ENCODE data around the gene MAK.
"Not testable (repeated sequence)": the region's sequence is repeated elsewhere in the genome, so short reads cannot be mapped to it uniquely, and the experiment has no call there.

Gene MAK, protein sequence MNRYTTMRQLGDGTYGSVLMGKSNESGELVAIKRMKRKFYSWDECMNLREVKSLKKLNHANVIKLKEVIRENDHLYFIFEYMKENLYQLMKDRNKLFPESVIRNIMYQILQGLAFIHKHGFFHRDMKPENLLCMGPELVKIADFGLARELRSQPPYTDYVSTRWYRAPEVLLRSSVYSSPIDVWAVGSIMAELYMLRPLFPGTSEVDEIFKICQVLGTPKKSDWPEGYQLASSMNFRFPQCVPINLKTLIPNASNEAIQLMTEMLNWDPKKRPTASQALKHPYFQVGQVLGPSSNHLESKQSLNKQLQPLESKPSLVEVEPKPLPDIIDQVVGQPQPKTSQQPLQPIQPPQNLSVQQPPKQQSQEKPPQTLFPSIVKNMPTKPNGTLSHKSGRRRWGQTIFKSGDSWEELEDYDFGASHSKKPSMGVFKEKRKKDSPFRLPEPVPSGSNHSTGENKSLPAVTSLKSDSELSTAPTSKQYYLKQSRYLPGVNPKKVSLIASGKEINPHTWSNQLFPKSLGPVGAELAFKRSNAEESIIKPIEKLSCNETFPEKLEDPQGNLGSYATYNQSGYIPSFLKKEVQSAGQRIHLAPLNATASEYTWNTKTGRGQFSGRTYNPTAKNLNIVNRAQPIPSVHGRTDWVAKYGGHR

DNA sequence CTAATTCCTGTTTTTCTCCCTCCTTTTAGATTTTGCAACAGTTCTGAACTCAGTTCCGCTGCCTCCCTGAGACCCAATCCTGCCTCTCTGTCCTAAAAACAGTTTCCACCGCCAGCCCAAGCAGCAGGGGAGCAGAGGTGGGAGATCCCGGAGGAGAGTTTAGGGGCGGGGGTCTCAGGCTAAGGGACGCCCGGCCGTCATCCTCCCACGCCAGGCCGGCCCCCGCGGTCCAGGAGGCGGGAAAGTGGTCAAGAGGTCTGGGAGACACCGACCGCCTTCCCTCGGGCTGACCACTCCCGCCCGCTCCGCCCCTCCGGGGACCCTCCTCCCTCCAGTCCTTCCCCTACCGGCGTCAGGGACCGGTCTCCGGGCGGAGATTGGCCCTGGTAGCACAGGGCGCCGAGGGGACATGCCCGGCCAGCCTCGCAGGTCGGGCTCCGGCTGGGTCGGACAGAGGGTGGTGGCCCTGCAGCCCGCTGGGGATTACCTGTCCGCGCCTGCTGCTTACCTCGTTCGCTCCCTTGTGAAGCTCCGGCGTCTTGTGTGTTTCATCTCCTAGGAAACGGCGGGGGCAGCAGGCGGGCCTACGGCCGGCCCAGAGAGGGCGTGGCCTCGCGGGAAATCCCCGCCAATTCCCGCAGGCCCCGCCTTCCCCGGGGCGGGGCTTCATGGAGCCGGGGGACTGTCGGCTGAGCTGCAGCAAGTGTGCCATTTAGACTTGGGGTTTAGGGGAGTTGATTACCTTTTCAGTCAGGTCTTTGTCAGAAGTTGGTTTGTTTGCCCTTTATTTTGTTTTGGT is at the start of gene MAK:
Gene MAK (minus strand): TSS at position 545 of the 799 bp plus-strand sequence. CDS start 7,891 bp downstream, outside the sequence.
- ATAC-seq: peak; percentile 72

DNA sequence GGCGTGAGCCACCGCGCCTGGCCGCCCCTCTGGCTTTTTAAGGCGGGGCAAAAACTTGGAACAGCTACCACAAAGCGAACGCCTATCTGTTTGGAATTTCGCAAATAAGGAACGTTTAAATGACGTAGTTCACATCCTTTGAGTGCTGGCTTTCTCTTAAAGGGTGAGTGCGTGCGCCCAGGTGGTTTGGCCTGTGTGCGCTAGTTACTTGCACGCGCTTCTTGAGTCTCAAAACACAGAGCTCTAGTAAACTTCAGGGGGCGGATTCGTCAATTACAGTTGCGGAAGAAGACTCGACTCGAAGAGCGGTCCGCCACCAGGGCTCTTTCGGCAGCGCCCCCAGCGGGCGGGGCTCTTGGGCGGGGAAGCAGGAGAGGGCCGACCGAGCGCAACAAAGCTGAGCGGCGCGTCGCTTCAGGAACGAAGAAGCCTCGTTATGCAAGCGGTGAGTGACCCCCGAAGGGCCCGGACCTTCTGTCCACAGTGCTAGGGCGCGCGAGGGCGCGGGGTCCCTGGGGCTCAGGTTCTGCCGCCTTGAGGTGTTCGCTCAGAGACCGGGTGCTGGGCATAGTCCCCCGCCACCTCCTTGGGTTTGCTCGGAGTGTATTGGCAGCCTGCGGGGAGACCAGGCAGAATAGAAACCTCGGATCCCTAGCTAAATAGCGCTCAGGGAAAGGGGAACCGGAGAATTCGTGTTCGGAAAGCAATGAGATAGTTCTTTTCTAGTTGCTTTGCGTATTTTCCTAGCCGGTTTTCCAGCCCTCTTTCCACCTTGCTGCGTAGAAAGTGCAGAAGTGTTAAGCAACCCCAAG is 48.6 kb upstream of the MAK start, which contains the start of gene SYCP2L:
Gene SYCP2L (plus strand): TSS at position 362 of the 812 bp plus-strand sequence. CDS start 75 bp downstream, at position 437.
- no peak for ATAC-seq

DNA sequence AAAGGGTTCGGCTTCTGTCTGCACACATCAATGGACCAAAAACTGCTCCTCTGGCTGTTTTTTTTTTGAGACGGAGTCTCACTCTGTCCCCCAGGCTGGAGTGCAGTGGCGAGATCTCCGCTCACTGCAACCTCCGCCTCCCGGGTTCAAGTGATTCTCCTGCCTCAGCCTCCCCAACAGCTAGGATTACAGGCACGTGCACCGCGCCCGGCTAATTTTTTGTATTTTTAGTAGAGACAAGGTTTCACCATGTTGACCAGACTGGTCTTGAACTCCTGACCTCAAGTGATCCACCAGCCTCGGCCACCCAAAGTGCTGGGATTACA is 48.0 kb upstream of the MAK start:
- ATAC-seq: not testable (repeated sequence)

DNA sequence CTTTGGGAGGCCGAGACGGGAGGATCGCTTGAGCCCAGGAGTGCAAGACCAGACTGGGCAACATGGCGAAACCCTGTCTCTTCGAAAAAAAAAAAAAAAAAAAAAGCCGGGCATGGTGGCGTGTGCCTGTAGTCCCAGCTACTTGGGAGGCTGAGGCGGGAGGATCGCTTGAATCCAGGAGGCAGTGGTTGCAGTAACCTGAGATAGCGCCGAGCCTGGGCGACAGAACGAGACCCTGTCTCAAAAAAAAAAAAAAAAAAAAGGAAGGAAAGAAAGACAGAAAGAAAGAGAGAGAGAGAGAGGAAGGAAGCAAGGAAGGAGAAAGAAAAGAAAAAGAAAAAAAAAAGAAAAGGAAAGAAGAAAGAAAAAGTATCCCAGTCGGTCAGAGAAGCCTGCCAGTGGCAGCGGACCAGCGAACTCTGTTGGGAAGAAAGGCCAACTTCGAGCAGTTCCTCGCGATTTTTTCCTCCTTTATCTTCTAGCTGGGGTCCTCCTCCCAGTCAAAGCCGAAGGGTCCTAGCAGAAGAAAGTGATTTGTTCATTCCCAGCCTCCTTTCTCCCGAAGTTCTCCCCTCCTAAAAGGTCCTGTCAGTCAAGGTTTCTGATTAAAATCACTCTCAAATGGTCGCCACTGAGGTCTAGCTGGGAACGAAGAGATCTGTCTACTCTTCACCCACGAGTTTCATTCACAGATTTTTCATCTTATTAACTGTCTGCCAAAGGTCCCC is 46.1 kb upstream of the MAK start:
- ATAC-seq: no peak

DNA sequence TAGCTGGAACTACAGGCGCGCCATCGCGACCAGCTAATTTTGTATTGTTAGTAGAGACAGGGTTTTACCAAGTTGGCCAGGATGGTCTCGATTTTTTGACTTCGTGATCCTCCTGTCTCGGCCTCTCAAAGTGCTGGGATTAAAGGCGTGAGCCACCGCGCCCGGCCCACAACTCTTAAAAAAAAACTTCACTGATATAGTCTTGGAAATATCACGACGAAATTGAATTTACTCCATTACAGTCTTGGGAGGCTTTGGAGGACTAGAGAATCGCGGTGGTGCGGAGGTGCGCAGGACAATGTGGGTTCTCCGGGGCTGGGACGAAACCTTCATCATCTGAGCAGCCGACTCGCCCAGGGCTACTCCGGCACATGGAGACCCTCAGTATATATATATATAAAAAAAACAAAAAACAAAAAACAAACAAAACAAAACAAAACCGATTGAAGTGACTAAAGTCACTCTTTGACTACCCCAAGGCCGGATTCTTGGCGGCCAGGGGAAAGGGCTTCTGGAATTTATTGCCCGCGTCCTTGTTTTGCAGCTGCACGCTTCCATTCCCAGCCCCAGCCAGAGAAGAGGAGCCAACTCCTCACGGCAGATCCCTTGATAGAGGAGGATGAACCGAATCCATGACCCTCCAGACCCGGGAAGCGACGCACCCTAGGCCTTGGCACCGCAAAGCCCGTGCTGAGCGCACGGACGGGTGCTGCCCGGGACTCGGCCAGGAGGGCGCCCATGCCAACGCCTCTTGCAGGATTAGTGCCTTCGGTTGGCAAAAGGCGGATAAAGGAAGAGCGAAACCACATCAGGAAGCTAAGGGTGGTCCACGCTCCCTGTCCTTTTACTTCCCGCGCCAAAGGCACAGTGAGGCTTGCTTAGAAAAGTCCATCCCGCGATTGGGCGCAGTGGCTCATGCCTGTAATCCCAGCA is 45.2 kb upstream of the MAK start:
- no peak for ATAC-seq

DNA sequence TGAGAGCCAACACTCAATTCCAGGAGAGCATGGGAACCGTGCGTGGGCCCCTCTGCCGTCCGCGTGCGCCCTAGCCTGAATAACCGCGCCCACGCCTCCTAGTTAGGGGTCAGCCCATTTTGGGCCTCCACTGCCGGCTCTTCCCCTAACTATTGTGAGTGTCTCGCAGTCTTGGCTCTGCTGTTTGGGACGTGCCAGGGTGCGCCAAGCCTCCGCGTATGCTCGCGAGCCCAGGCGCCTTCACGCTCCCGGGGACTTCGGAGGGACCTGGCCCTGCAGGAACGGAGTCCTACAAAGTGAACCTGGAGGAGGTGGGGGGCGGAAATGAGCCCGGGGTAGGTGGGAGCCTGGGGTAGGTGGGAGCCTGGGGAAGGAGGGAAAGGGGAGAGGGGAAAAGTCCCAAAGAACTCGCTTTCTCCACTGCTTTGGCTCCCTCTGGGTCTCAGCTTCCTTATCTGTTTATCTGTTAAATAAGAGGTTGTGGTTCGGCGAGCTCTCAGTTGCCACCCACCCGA is 44.4 kb upstream of the MAK start:
- ATAC-seq: no peak

DNA sequence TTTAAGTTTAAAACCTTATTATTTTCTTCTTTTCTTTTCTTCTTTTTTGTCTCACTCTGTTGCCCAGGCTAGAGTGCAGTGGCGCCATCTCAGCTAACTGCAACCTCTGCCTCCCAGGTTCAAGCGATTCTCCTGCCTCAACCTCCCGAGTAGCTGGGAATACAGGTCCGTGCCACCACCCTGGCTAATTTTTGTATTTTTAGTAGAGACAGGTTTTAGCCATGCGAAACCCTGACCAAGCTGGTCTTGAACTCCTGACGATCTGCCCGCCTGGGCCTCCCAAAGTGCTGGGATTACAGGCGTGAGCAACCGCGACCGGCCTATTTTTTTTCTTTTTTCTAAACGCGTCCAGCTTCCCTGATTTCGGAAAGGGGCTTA is 43.9 kb upstream of the MAK start:
- ATAC-seq: not testable (repeated sequence)

DNA sequence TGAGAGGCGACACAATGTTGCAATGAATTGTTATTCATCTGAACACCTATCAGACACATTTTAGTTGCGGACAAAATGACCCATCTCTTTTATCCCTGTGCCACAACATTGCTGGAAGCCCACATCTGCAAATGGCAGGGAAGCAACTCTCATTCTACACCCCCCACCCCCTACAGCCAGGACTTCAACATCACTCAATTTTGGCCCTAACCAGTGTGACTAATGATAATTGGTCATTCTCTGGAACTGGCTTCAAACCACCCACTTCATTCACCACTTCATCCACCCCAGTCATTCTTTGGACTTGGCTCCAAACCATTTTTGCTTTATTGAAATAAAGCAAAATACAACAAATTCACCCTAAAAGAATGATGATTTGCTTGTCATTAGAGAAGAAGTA is 42.0 kb upstream of the MAK start:
- no peak for ATAC-seq

DNA sequence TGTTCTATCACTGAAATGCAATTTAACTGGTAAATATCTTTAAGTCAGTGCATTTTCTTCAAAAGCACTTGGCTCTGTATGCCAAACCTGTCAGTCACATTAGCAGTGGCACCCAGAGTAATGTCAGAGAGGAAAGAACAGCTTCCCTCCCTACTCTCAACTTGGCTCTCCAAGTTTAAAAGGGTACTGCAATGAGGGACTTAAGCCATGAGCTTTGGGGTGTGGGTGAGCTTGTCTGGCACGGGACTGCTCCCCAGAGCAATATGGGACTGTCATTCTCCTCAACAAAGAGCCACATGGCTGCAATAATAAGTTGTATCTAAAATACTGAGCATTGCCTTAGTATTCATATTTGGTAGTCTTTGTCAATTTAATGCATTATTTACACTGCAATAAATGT is 39.5 kb upstream of the MAK start:
- no peak for ATAC-seq

DNA sequence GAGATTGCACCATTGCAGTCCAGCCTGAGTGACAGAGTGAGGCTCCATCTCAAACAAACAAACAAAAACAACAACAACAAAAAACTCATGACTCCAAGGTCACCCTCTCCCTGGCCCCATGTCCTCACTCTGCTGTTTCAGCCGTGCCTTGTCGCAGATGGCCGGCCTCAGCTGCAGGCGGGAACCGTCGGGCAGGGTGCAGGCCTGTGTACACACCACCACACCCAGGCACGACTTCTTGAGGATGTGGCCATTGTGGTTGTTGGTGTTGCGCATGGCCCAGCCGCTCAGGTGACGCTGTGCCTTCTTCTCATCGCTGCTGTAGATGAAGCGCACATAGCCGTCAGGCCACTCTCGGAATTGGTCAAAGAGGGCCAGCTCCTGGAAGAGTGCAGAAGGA is 38.7 kb upstream of the MAK start:
- ATAC-seq: no peak

DNA sequence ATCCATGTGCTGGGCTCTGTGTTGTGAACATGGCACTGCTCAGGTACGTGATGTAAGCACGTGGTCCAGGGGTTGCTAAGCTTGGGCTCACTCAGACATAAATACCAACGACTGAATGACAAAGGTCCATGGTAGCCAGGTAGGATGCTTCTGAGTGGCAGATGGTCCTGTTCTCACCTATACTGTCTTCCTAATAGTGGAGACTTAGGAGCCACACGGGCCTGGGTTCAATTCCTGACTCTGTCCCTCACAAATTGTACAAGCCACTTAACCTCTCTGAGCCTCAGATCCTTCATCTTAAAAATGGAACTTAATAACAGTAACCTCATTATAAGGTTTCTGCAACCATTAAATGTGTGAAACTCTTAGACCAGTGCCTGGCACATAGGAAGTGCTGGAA is 36.7 kb upstream of the MAK start:
- ATAC-seq: no peak

DNA sequence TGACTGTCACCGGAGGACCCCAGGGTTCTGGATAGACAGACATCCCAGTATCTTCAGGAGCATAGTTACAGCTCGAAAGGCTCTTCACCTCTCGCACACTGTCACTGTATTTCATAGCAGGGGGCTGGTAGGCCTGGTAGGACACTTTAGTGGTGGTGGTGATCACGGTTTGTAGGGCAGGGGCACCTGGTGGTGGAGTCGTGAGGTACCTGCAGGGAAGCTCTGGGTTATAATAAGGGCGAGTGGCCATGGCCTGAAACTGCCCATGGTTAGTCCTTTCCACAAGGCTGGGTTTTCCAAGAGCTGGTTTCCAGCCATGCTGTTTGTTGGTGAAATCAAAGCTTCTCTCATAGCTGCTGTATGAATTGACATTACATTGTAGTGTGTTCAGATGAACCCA is 35.9 kb upstream of the MAK start:
- no peak for ATAC-seq

DNA sequence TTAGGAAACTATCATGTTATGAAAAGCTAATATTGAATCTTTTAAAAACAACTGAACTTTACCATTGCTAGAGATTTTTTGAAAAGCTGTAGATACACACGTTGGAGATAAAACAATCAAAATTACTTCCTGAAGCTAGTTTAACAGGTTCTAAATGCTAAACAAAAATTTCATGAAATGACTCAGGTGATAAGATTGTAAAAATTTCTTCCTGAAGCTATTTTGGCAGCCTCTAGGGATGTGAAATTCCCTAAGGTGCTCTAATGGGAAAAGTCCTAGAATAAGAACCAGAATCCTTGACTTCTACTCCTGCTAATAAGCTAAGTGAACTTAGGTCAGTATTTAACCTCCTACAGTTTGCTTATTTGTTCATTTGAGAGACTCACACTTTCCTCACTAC is 35.0 kb upstream of the MAK start:
- ATAC-seq: no peak

DNA sequence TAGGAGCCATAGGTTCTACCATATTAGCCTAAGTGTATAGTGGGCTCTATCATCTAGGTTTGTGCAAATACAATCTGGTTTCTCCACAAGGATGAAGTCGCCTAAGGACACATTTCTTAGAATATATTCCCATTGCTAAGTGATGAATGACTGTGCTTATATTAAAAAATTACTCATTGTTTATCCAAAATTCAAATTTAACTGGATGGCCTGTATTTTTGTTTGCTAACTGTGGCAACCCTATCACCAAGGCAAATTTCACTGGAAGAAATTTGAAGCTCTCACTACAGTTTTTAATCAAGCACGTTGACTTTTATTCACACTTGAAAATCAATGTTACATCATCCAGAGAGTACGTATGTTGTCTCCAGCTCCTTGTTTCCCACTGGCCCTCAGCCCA is 29.6 kb upstream of the MAK start:
- ATAC-seq: no peak

DNA sequence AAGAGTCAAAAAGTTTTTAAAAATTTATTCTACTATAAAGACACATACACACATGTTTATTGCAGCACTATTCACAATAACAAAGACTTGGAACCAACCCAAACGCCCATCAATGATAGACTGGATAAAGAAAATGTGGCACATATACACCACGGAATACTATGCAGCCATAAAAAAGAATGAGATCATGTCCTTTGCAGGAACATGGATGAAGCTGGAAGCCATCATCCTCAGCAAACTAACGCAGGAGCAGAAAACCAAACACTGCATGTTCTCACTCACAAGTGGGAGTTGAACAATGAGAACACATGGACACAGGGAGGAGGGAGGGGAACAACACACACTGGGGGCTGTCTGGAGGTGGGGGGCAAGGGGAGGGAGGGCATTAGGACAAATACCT is 28.4 kb upstream of the MAK start:
- ATAC-seq: not testable (repeated sequence)

DNA sequence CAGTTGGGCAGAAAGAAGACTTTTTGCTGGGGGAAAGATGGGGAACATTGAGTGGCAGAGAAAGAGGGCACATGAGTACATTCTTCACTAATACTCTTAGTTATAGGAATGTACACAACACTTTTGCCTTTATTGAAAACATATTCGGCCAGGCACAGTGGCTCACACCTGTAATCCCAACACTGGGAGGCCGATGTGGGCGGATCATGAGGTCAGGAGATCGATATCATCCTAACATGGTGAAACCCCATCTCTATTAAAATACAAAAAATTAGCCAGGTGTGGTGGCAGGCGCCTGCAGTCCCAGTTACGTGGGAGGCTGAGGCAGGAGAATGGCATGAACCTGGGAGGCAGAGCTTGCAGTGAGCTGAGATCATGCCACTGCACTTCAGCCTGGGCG is 24.7 kb upstream of the MAK start:
- not testable (repeated sequence) for ATAC-seq

DNA sequence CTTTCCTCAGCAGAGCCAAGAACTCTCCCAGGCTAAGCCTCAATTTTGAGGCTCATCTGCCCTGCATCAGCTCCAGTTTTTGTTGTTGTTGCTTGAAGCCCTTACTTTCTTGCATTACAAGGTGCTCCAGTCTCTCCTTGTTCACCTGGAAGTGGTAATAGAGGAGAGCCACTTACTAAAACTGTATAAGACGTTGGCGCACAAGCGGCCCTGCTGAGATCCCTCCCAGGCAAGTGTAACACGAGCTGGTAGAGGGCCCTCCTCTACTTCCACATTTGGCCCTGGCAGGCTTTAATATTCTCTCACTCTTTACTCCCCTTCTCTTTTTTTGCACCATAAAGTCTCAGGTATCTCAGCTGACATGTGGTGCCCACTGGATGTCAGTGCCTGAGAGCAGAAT is 24.0 kb upstream of the MAK start:
- no peak for ATAC-seq

DNA sequence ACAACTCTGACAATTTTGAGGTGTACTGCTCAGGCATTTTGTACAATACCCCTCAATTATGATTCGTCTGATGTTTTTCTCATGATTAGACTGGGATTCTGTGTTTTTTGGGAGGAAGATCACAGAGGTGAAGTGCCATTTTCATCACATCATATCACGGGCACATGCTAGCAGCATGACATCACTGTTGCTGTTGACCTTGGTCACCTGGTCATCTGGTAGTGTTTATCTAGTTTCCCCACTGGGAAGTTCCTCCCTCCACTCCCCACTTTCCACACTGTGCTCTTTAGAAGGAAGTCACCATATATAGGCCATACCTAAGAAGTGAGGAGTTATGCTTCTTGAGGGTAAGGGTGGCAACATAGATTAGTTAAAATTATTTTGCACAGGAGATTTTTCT is 22.7 kb upstream of the MAK start:
- no peak for ATAC-seq

DNA sequence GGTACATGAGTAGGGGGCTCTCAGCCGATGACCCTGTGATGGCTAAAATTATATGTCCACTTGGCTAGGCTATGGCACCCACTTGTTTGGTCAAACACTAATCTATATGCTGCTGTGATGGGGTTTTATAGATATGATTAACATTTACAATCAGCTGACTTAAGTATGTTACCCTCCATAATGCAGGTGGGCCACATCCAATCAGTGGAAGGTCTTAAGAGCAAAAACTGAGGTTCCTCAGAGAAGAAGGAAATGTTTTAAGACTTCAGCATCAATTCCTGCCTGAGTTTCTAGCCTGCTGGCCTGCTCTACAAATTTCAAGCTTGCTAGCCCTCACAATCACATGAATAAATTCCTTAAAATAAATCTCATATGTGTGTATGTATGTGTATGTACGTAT is 18.9 kb upstream of the MAK start:
- ATAC-seq: no peak

DNA sequence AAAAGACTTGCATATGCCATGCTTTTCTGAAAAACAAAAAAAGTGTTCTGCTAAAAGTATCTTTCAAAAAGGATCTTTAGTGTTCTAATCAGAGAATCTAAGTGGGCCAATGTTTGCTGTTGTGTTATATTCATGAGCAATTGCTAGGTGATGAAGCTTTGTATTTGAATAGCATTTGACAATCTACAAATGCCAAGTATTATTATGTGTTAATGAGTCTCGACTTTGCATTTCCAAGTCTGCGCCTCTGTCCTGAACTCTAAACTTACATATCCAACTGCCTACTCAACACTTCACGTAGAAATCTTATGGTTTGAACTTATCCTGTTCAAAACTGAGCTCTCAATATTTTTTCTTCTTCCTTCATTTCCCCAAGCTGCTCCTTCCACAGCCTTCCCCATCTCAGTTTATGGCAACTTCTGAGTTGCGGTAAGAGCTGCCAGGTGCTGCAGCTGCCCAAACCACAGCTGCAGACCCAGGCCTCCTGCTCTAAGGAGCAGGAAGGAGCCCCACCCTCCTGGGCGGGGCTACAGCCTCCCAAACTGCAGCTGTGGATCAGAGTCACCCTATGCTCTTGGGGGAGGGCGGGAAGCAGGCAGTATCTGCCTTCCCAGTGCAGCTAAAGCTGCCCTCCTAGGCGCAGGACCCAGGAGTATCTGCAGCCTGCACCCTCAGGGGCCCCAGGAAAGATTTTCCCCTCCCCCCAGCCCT is 16.7 kb upstream of the MAK start:
- ATAC-seq: no peak

All from activated CD4-positive, CD25-positive, alpha-beta regulatory T cell treated with anti-CD3 and anti-CD28 coated beads, Interleukin-2, amount 50 U/mL, for 24 hours (primary cell).